ENCODE data around the gene CACNA2D3. TPM values are rescaled to one million over a fixed set of nuclear protein-coding genes. Genes with fewer than 3 reads are reported as not detected.

CACNA2D3 gene
- total RNA-seq, 4 donors from 2014 or later, result 0.27 to 1.5 (median 0.79) TPM

GRCh38 chr3:54858093-54858785, 735.9 kb downstream of the CACNA2D3 start:
- 46 to 49% methylated on average over 4 of the region's 4 CpGs for WGBS, 2 donors
- TF ChIP-seq, protein P1, sequence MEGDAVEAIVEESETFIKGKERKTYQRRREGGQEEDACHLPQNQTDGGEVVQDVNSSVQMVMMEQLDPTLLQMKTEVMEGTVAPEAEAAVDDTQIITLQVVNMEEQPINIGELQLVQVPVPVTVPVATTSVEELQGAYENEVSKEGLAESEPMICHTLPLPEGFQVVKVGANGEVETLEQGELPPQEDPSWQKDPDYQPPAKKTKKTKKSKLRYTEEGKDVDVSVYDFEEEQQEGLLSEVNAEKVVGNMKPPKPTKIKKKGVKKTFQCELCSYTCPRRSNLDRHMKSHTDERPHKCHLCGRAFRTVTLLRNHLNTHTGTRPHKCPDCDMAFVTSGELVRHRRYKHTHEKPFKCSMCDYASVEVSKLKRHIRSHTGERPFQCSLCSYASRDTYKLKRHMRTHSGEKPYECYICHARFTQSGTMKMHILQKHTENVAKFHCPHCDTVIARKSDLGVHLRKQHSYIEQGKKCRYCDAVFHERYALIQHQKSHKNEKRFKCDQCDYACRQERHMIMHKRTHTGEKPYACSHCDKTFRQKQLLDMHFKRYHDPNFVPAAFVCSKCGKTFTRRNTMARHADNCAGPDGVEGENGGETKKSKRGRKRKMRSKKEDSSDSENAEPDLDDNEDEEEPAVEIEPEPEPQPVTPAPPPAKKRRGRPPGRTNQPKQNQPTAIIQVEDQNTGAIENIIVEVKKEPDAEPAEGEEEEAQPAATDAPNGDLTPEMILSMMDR (IDR thresholded peaks at IDR 0.05), result no peak
- TF ChIP-seq POLR2A (IDR thresholded peaks at IDR 0.05), result no peak
- DNase-seq (ENCODE audit: low spot score in 2 of 2), result no peak
- intact Hi-C loops (cut with DNase I; ENCODE audit: low total_unique reads), result loop anchor here (10.0 kb wide), 1 partner anchor 867 kb away; no protein-coding TSS in a partner anchor
- H3K4me3 ChIP-seq (ENCODE audit: low read depth, poor library complexity, severe bottlenecking), result no peak overlapping the region

DNA sequence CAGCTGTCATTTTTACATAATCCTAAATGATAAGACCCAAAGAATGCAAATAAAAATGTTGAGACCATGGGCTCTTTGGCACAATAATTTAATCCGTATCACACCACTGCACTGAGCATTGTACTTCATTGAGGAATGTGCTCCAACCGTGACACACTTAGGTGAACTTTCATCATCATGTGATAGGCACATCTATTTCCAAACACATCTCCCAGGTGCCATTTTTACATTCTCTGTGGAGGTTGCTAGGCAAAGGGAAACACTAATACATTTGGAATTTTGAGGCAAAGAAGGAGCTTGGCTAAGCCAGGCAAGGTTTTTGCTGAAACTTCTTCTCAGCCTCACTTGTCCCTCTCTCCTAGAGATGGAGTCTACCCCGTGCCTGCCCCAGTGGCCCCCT, 736.8 kb downstream of the CACNA2D3 start:
- intact Hi-C loops (cut with DNase I; ENCODE audit: low total_unique reads), result loop anchor here (10.0 kb wide), 1 partner anchor 866 kb away; no protein-coding TSS in a partner anchor
- no peak for DNase-seq (ENCODE audit: low spot score in 2 of 2)
- H3K4me3 ChIP-seq (ENCODE audit: low read depth, poor library complexity, severe bottlenecking), result no peak overlapping the region
- TF ChIP-seq, protein P1 (IDR thresholded peaks at IDR 0.05), result no peak
- no peak for TF ChIP-seq POLR2A (IDR thresholded peaks at IDR 0.05)
- 45 to 47% methylated on average over 3 of the region's 3 CpGs for WGBS, 2 donors

DNA sequence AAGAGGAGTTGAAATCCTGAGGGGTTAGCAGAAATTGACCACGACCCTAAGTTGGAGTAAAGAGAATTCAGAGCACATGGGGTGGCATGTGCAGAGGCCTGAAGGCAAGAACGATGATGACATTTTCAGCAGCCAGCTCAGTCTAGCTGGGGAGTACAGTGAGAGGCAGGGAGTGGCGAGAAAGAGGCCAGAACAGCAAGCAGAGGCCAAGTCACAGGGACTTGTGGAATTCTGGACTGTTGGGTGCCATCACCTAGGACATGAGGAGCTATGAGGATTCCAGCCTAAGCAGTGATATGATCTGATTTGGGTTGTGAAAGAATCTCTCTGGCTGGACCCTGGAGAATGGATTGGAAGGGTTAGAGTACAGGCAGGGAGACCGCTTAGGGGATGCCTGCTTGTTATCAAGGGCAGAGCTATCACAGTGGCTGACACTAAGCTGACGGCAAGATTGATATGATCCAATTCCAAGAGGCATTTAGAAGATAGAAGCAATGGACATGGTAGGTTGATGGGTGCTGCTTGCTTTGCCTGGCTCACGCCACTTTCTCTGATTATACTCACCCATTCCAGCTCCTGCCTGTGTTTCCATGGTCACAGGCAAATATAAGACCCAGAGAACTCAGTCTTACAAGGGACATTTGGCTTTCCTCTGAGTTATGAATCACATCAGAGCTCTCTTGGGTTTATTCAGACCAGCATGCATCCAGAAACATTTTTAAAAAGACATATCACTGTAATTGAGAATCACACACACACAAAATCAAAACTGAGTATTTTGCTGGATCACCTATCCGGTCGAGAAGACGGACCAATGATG, 739.1 kb downstream of the CACNA2D3 start:
- H3K4me3 ChIP-seq (ENCODE audit: low read depth, poor library complexity, severe bottlenecking), result no peak overlapping the region
- 45 to 49% methylated on average over 9 of the region's 9 CpGs for WGBS, 2 donors
- TF ChIP-seq, protein P1 (IDR thresholded peaks at IDR 0.05), result no peak
- TF ChIP-seq POLR2A (IDR thresholded peaks at IDR 0.05), result no peak
- intact Hi-C loops (cut with DNase I; ENCODE audit: low total_unique reads), result no loop called here
- peak in 1 of 2 donors; percentile 43 for DNase-seq (ENCODE audit: low spot score in 2 of 2)

- no peak overlapping the region for H3K4me3 ChIP-seq (ENCODE audit: low read depth, poor library complexity, severe bottlenecking)
- intact Hi-C loops (cut with DNase I; ENCODE audit: low total_unique reads), result no loop called here
- DNase-seq (ENCODE audit: low spot score in 2 of 2), result no peak
- WGBS, 2 donors, result 67 to 73% methylated on average over 5 of the region's 5 CpGs
- TF ChIP-seq, protein P1 (IDR thresholded peaks at IDR 0.05), result no peak
- TF ChIP-seq POLR2A (IDR thresholded peaks at IDR 0.05), result no peak
Observed at GRCh38 chr3:54862526-54862925, 740.2 kb downstream of the CACNA2D3 start.

DNA sequence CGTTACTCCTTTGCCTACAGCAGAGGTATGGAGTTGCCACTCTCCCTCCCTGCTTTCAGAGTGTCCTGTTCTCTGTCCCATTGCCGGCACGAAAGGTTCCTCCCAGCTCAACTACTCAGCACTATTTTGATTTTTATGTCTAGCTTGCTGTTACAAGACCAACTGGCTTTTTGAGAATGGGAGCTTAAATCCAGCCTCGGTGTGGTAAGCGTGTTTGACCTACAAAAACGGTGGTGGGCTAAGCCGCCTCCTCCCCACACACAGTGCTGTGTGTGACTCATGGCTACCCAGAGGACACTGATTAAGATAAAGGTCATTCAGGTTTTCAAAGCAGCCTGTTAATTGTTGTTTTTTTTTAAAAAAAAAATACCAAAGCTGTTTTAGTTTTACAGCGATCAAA, 741.0 kb downstream of the CACNA2D3 start:
- WGBS, 2 donors, result 25 to 35% methylated on average over 8 of the region's 8 CpGs
- intact Hi-C loops (cut with DNase I; ENCODE audit: low total_unique reads), result no loop called here
- TF ChIP-seq, protein P1 (IDR thresholded peaks at IDR 0.05), result no peak
- TF ChIP-seq POLR2A (IDR thresholded peaks at IDR 0.05), result no peak

More for the DNA sequence above, 741.0 kb downstream of the CACNA2D3 start:
- no peak for DNase-seq (ENCODE audit: low spot score in 2 of 2)
- H3K4me3 ChIP-seq (ENCODE audit: low read depth, poor library complexity, severe bottlenecking), result no peak overlapping the region

All from lower leg skin (tissue), 4 donors.